H9 (cell line): ENCODE measurements around the gene KRR1. TPM values are rescaled to one million over a fixed set of nuclear protein-coding genes. Genes with fewer than 3 reads are reported as not detected.

Experiments used
- DNase-seq: peaks from one replicate; pipeline ENCODE4 v3.0.0-alpha.2; 2017
- H2AFZ ChIP-seq: one replicate; pipeline ENCODE4 v1.6.1; 2013; ENCODE audit warnings: mild to moderate bottlenecking, low read length, control low read depth, moderate library complexity
- H2AK5ac ChIP-seq: 2 replicates; pipeline ENCODE4 v1.6.1; 2013; ENCODE audit warnings: low read length, control low read depth, mixed read lengths; ENCODE audit not compliant: insufficient read length
- H2BK120ac ChIP-seq: one replicate; pipeline ENCODE4 v1.6.1; 2013; ENCODE audit warnings: low read depth, mild to moderate bottlenecking, low read length, control low read depth, inconsistent platforms; ENCODE audit not compliant: poor library complexity, severe bottlenecking
- H2BK12ac ChIP-seq: 2 replicates; pipeline ENCODE4 v1.6.1; 2013; ENCODE audit warnings: low read length, control low read depth, mixed read lengths, low read depth; ENCODE audit not compliant: insufficient read length
- H2BK15ac ChIP-seq: 2 replicates; pipeline ENCODE4 v1.6.1; 2013; ENCODE audit warnings: low read depth, low read length, control low read depth
- H2BK20ac ChIP-seq: one replicate; pipeline ENCODE4 v1.6.1; 2013; ENCODE audit warnings: low read depth, mild to moderate bottlenecking, low read length, control low read depth, inconsistent platforms; ENCODE audit not compliant: poor library complexity, severe bottlenecking
- H2BK5ac ChIP-seq: 2 replicates; pipeline ENCODE4 v1.6.1; 2013; ENCODE audit warnings: low read length, control low read depth, mixed read lengths; ENCODE audit not compliant: insufficient read length
- H3K14ac ChIP-seq: 2 replicates; pipeline ENCODE4 v1.6.1; 2013; ENCODE audit warnings: low read length, control low read depth; ENCODE audit not compliant: insufficient read depth
- H3K18ac ChIP-seq: 2 replicates; pipeline ENCODE4 v1.6.1; 2013; ENCODE audit warnings: low read depth, mild to moderate bottlenecking, mixed read lengths, low read length, control low read depth; ENCODE audit not compliant: insufficient read length
- H3K23ac ChIP-seq: 2 replicates; pipeline ENCODE4 v1.6.1; 2013; ENCODE audit warnings: low read length, control low read depth, mixed read lengths, low read depth; ENCODE audit not compliant: insufficient read length
- H3K23me2 ChIP-seq: 2 replicates; pipeline ENCODE4 v1.6.1; 2013; ENCODE audit warnings: low read depth, mild to moderate bottlenecking, mixed read lengths, low read length, control low read depth; ENCODE audit not compliant: insufficient read length, poor library complexity, severe bottlenecking
- H3K27ac ChIP-seq: 2 replicates; pipeline ENCODE4 v1.5.1; 2013; ENCODE audit warnings: low read length, control low read depth, mixed read lengths, low read depth; ENCODE audit not compliant: insufficient read length
- H3K27me3 ChIP-seq: 2 replicates; pipeline ENCODE4 v1.6.1; 2013; ENCODE audit warnings: low read length, control low read depth, inconsistent platforms; ENCODE audit not compliant: insufficient read depth
- H3K4ac ChIP-seq: 2 replicates; pipeline ENCODE4 v1.6.1; 2013; ENCODE audit warnings: low read depth, mild to moderate bottlenecking, control low read depth, inconsistent platforms, low read length, moderate library complexity
- H3K4me1 ChIP-seq: 2 replicates; pipeline ENCODE4 v1.6.1; 2013; ENCODE audit warnings: low read length, control low read depth, inconsistent platforms; ENCODE audit not compliant: insufficient read depth
- H3K4me2 ChIP-seq: 2 replicates; pipeline ENCODE4 v1.6.1; 2013; ENCODE audit warnings: low read length, control low read depth, mixed read lengths; ENCODE audit not compliant: insufficient read length, insufficient read depth
- H3K56ac ChIP-seq: 2 replicates; pipeline ENCODE4 v1.6.1; 2013; ENCODE audit warnings: low read depth, mild to moderate bottlenecking, mixed read lengths, low read length, control low read depth; ENCODE audit not compliant: insufficient read length
- H3K79me1 ChIP-seq: 2 replicates; pipeline ENCODE4 v1.6.1; 2013; ENCODE audit warnings: low read depth, mild to moderate bottlenecking, moderate library complexity, low read length, control low read depth, inconsistent platforms; ENCODE audit not compliant: insufficient read depth, poor library complexity, severe bottlenecking
- H3K79me2 ChIP-seq: 2 replicates; pipeline ENCODE4 v1.6.1; 2013; ENCODE audit warnings: low read length, control low read depth, inconsistent platforms; ENCODE audit not compliant: insufficient read depth
- H3K9ac ChIP-seq: 2 replicates; pipeline ENCODE4 v1.6.1; 2013; ENCODE audit warnings: low read length, control low read depth, mixed read lengths; ENCODE audit not compliant: insufficient read length; ENCODE audit errors: extremely low read depth
- H3K9me3 ChIP-seq: one replicate; pipeline ENCODE4 v1.6.1; 2013; ENCODE audit warnings: low read depth, low read length, inconsistent platforms; ENCODE audit not compliant: control insufficient read depth
- H3T11ph ChIP-seq: one replicate; pipeline ENCODE4 v1.6.1; 2013; ENCODE audit warnings: mild to moderate bottlenecking, low read length, control low read depth, inconsistent platforms
- H4K20me1 ChIP-seq: one replicate; pipeline ENCODE4 v1.6.1; 2013; ENCODE audit not compliant: control insufficient read depth, insufficient read length, insufficient read depth
- H4K5ac ChIP-seq: 2 replicates; pipeline ENCODE4 v1.6.1; 2013; ENCODE audit warnings: low read depth, mild to moderate bottlenecking, mixed read lengths, low read length, control low read depth; ENCODE audit not compliant: insufficient read length
- H4K8ac ChIP-seq: replicated peaks from 2 replicates; pipeline ENCODE4 v1.6.1; 2013; ENCODE audit warnings: low read length, control low read depth, mixed read lengths, low read depth; ENCODE audit not compliant: insufficient read length
- H4K91ac ChIP-seq: 2 replicates; pipeline ENCODE4 v1.6.1; 2013; ENCODE audit warnings: low read depth, mild to moderate bottlenecking, moderate library complexity, mixed read lengths, low read length, control low read depth; ENCODE audit not compliant: insufficient read length
- H3K27ac Mint-ChIP-seq, 3 experiments: 2 replicates in 2 of 3; 3 replicates in 1 of 3; pipeline ENCODE4 v1.8.0; 2020 to 2021; ENCODE audit warnings: mixed read lengths in 3 of 3, mild to moderate bottlenecking in 1 of 3, moderate library complexity in 1 of 3
- H3K27me3 Mint-ChIP-seq: 2 replicates; pipeline ENCODE4 v1.8.0; 2021; ENCODE audit warnings: low read depth, mild to moderate bottlenecking, moderate library complexity, mixed read lengths
- H3K36me3 Mint-ChIP-seq, 3 experiments: 2 replicates in 2 of 3; 3 replicates in 1 of 3; pipeline ENCODE4 v1.8.0; 2020 to 2021; ENCODE audit warnings: low read depth in 3 of 3, mixed read lengths in 3 of 3; ENCODE audit not compliant: insufficient read depth in 1 of 3
- H3K4me1 Mint-ChIP-seq, 2 experiments: 2 replicates each; pipeline ENCODE4 v1.8.0; 2020; ENCODE audit warnings: mixed read lengths in 2 of 2
- H3K4me3 Mint-ChIP-seq, 2 experiments: 2 replicates in 1 of 2; 3 replicates in 1 of 2; pipeline ENCODE4 v1.8.0; 2020 to 2021; ENCODE audit warnings: mild to moderate bottlenecking in 2 of 2, mixed read lengths in 2 of 2, moderate library complexity in 1 of 2
- H3K9me3 Mint-ChIP-seq, 2 experiments: 2 replicates in 1 of 2; 3 replicates in 1 of 2; pipeline ENCODE4 v1.8.0; 2020; ENCODE audit warnings: mild to moderate bottlenecking in 2 of 2, mixed read lengths in 2 of 2, moderate library complexity in 1 of 2
- WGBS: extraction: QIAGEN DNeasy Blood & Tissue Kit; methylation state at CpG from one replicate; pipeline ENCODE4 v1.1.7; 2013; ENCODE audit warnings: missing lambda C conversion rate, low lambda C conversion rate, mixed read lengths; ENCODE audit not compliant: insufficient read length; ENCODE audit errors: extremely low coverage; 5-methylcytosine and 5-hydroxymethylcytosine counted together
- total RNA-seq: library from RNA; stranded (reverse); gene quantifications from 2 replicates; pipeline ENCODE4 v1.2.1, GENCODE V29; 2021
- TF ChIP-seq, protein P1 (sequence below): fragments of 200-600 bp; sonication (generic); conservative IDR thresholded peaks from 3 replicates; pipeline ENCODE4 v1.8.0; 2021; ENCODE audit warnings: antibody characterized with exemption, mild to moderate bottlenecking

KRR1 gene
- total RNA-seq, 1 experiment from 2014 or later, result 88.9 TPM

DNA sequence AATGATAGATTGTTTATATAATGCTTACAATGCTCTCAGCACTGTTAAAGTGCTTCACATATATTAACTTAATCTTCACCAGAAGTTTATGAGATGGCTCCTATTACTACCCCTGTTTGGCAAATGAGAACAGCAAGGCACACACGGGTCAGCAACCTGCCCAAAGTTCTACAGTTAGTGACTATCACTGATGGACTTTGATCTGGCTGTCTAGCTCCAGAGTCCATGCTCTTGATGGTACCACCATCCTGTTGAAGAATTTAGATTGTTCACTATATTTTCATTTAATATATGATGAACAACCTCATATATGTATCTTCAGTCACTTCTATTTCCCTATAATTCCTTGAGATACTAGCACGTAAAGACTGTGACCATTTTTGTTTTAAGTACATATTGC, 20.2 kb downstream of the KRR1 start:
- H3K27ac Mint-ChIP-seq, result no peak overlapping the region
- H3K27me3 Mint-ChIP-seq, result no peaks in the 10 kb centered on the region

More for the DNA sequence above, 20.2 kb downstream of the KRR1 start:
- Histone ChIP-seq H4K91ac (no peak overlapping the region), H3K14ac (no peak overlapping the region), H2BK5ac (no peak overlapping the region), H4K20me1 (no peaks in the 10 kb centered on the region), H3K9ac (no peak overlapping the region), H3K4me2 (no peak overlapping the region), H3K56ac (no peak overlapping the region), H2AFZ (no peak overlapping the region), H3K4ac (no peak overlapping the region), H2BK12ac (no peak overlapping the region), H2BK15ac (no peak overlapping the region), H3K79me2 (no peaks in the 10 kb centered on the region), H3K4me1 (peaks cover 2% of the 10 kb centered on the region; the same call in 1 of the 2 replicates), H3K27ac (no peak overlapping the region), H3K23me2 (no peaks in the 10 kb centered on the region), H3K18ac (no peak overlapping the region), H2BK120ac (no peak overlapping the region), H3K27me3 (no peaks in the 10 kb centered on the region), H2AK5ac (no peak overlapping the region), H4K8ac (no peak overlapping the region), H4K5ac (no peak overlapping the region), H3K9me3 (no peaks in the 10 kb centered on the region), H3K79me1 (no peaks in the 10 kb centered on the region), H2BK20ac (no peak overlapping the region), H3T11ph (no peak overlapping the region), H3K23ac (no peak overlapping the region)
- no CpG with 5 or more reads among the region's 2 CpGs for WGBS
- DNase-seq, result no peak
- TF ChIP-seq, protein P1, sequence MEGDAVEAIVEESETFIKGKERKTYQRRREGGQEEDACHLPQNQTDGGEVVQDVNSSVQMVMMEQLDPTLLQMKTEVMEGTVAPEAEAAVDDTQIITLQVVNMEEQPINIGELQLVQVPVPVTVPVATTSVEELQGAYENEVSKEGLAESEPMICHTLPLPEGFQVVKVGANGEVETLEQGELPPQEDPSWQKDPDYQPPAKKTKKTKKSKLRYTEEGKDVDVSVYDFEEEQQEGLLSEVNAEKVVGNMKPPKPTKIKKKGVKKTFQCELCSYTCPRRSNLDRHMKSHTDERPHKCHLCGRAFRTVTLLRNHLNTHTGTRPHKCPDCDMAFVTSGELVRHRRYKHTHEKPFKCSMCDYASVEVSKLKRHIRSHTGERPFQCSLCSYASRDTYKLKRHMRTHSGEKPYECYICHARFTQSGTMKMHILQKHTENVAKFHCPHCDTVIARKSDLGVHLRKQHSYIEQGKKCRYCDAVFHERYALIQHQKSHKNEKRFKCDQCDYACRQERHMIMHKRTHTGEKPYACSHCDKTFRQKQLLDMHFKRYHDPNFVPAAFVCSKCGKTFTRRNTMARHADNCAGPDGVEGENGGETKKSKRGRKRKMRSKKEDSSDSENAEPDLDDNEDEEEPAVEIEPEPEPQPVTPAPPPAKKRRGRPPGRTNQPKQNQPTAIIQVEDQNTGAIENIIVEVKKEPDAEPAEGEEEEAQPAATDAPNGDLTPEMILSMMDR, result no peak
- Mint-ChIP-seq H3K9me3 (no peaks in the 10 kb centered on the region), H3K4me1 (peaks cover 8 to 15% of the 10 kb centered on the region in 2 experiments), H3K36me3 (peaks cover 0 to 6% (median 0%) of the 10 kb centered on the region in 3 experiments; a peak in 2 of 7 replicates), H3K4me3 (no peak overlapping the region)
